ENCODE measurements around the gene PCSK7. TPM values are rescaled to one million over a fixed set of nuclear protein-coding genes. Genes with fewer than 3 reads are reported as not detected.

Gene PCSK7
- total RNA-seq, 1 donor from 2014 or later: 14.2 TPM

- no peaks in the 10 kb centered on the region for H3K4me1 Mint-ChIP-seq
- Histone ChIP-seq H3K9me3 (ENCODE audit: low read depth) (no peaks in the 10 kb centered on the region), H3F3A (ENCODE audit: low read depth) (no peaks in the 10 kb centered on the region), H3K79me2 (ENCODE audit: low read depth) (no peaks in the 10 kb centered on the region), H3K4me2 (no peak overlapping the region), H3K27ac (no peak overlapping the region), H3K4me1 (no peaks in the 10 kb centered on the region), H2AFZ (replicated peaks) (no peak overlapping the region), H3K36me3 (no peaks in the 10 kb centered on the region), H3K4me3 (no peak overlapping the region), H3K9ac (no peak overlapping the region), H4K20me1 (ENCODE audit: low read depth) (no peaks in the 10 kb centered on the region), H3K27me3 (no peaks in the 10 kb centered on the region)
- no peak for DNase-seq (ENCODE audit: low spot score)
- TF ChIP-seq CTCF (IDR thresholded peaks at IDR 0.05) (no peak), EZH2 (IDR thresholded peaks at IDR 0.05) (no peak), EZH2phosphoT487 (IDR thresholded peaks at IDR 0.05) (no peak)
- peaks cover 2% of the 10 kb centered on the region for H3K27me3 Mint-ChIP-seq (ENCODE audit: insufficient read depth, low read depth)
- no peaks in the 10 kb centered on the region for H3K9me3 Mint-ChIP-seq
- H3K27ac Mint-ChIP-seq: no peak overlapping the region
- no peak overlapping the region for H3K4me3 Mint-ChIP-seq
- H3K36me3 Mint-ChIP-seq: peaks cover 5% of the 10 kb centered on the region
These were observed 42.5 kb downstream of the PCSK7 start for GRCh38 chr11:117189191-117189940.

GRCh38 chr11:117188620-117189081 lies 43.2 kb downstream of the PCSK7 start:
- Histone ChIP-seq H3K4me3 (no peak overlapping the region), H3F3A (ENCODE audit: low read depth) (no peaks in the 10 kb centered on the region), H3K9me3 (ENCODE audit: low read depth) (no peaks in the 10 kb centered on the region), H3K27me3 (no peaks in the 10 kb centered on the region), H3K27ac (no peak overlapping the region), H3K9ac (no peak overlapping the region), H2AFZ (replicated peaks) (no peak overlapping the region), H4K20me1 (ENCODE audit: low read depth) (no peaks in the 10 kb centered on the region), H3K4me1 (no peaks in the 10 kb centered on the region), H3K4me2 (no peak overlapping the region), H3K79me2 (ENCODE audit: low read depth) (no peaks in the 10 kb centered on the region), H3K36me3 (no peaks in the 10 kb centered on the region)
- Mint-ChIP-seq H3K36me3 (peaks cover 5% of the 10 kb centered on the region), H3K9me3 (no peaks in the 10 kb centered on the region), H3K4me3 (no peak overlapping the region), H3K4me1 (no peaks in the 10 kb centered on the region), H3K27ac (no peak overlapping the region), H3K27me3 (ENCODE audit: insufficient read depth, low read depth) (peaks cover 2% of the 10 kb centered on the region)
- no peak for DNase-seq (ENCODE audit: low spot score)
- no peak for TF ChIP-seq EZH2phosphoT487 (IDR thresholded peaks at IDR 0.05)
- TF ChIP-seq CTCF (IDR thresholded peaks at IDR 0.05): no peak
- TF ChIP-seq EZH2 (IDR thresholded peaks at IDR 0.05): no peak

GRCh38 chr11:117187799-117188481 lies 43.9 kb downstream of the PCSK7 start:
- H3K36me3 ChIP-seq: no peaks in the 10 kb centered on the region
- no peaks in the 10 kb centered on the region for H3K79me2 ChIP-seq (ENCODE audit: low read depth)
- Mint-ChIP-seq H3K27ac (no peak overlapping the region), H3K36me3 (peaks cover 5% of the 10 kb centered on the region), H3K4me3 (no peak overlapping the region), H3K27me3 (ENCODE audit: insufficient read depth, low read depth) (peaks cover 2% of the 10 kb centered on the region), H3K4me1 (no peaks in the 10 kb centered on the region), H3K9me3 (no peaks in the 10 kb centered on the region)
- DNase-seq (ENCODE audit: low spot score): no peak
- no peak overlapping the region for H2AFZ ChIP-seq (replicated peaks)
- H3F3A ChIP-seq (ENCODE audit: low read depth): no peaks in the 10 kb centered on the region
- H3K4me1 ChIP-seq: no peaks in the 10 kb centered on the region
- no peaks in the 10 kb centered on the region for H4K20me1 ChIP-seq (ENCODE audit: low read depth)
- H3K4me3 ChIP-seq: no peak overlapping the region
- no peaks in the 10 kb centered on the region for H3K9me3 ChIP-seq (ENCODE audit: low read depth)
- TF ChIP-seq EZH2phosphoT487 (IDR thresholded peaks at IDR 0.05) (no peak), EZH2 (IDR thresholded peaks at IDR 0.05) (no peak)
- H3K27ac ChIP-seq: no peak overlapping the region
- H3K9ac ChIP-seq: no peak overlapping the region
- no peaks in the 10 kb centered on the region for H3K27me3 ChIP-seq
- no peak overlapping the region for H3K4me2 ChIP-seq

- H3K36me3 ChIP-seq: no peaks in the 10 kb centered on the region
- peaks cover 2% of the 10 kb centered on the region for H3K27me3 Mint-ChIP-seq (ENCODE audit: insufficient read depth, low read depth)
- no peaks in the 10 kb centered on the region for H3K4me1 ChIP-seq
- no peaks in the 10 kb centered on the region for H4K20me1 ChIP-seq (ENCODE audit: low read depth)
- TF ChIP-seq CTCF (IDR thresholded peaks at IDR 0.05): no peak
- TF ChIP-seq EZH2 (IDR thresholded peaks at IDR 0.05): no peak
- TF ChIP-seq EZH2phosphoT487 (IDR thresholded peaks at IDR 0.05): no peak
- H3F3A ChIP-seq (ENCODE audit: low read depth): no peaks in the 10 kb centered on the region
- H3K27me3 ChIP-seq: no peaks in the 10 kb centered on the region
- no peaks in the 10 kb centered on the region for H3K9me3 Mint-ChIP-seq
- no peaks in the 10 kb centered on the region for H3K9me3 ChIP-seq (ENCODE audit: low read depth)
- peaks cover 7% of the 10 kb centered on the region for H3K36me3 Mint-ChIP-seq
- H3K4me3 ChIP-seq: no peak overlapping the region
- no peaks in the 10 kb centered on the region for H3K4me1 Mint-ChIP-seq
- no peak overlapping the region for H2AFZ ChIP-seq (replicated peaks)
- H3K9ac ChIP-seq: no peak overlapping the region
- peak overlapping the region; percentile 15 for H3K4me3 Mint-ChIP-seq
- DNase-seq (ENCODE audit: low spot score): no peak
- no peaks in the 10 kb centered on the region for H3K79me2 ChIP-seq (ENCODE audit: low read depth)
- no peak overlapping the region for H3K27ac Mint-ChIP-seq
- no peak overlapping the region for H3K4me2 ChIP-seq
- no peak overlapping the region for H3K27ac ChIP-seq
These were observed 44.5 kb downstream of the PCSK7 start for GRCh38 chr11:117187428-117187798.

Measured in neural progenitor cell (in vitro differentiated cells).